HPDE6-E6E7 (cell line): ENCODE results near the gene CREB5.
"Not testable (repeated sequence)": the region's sequence is repeated elsewhere in the genome, so short reads cannot be mapped to it uniquely, and the experiment has no call there.

Experiments
- DNase-seq: peaks from one replicate; pipeline ENCODE4 v3.0.0; 2011; ENCODE audit warnings: missing footprints; ENCODE audit errors: extremely low spot score

Gene CREB5

GRCh38 chr7:28411876-28412662 lies at the start of gene CREB5:
Gene CREB5 (plus strand): TSS chr7:28412518. CDS start chr7:28412915, 397 bp downstream.
- no peak for DNase-seq

GRCh38 chr7:28362812-28363211 lies 49.5 kb upstream of the CREB5 start:
- DNase-seq = no peak

DNA sequence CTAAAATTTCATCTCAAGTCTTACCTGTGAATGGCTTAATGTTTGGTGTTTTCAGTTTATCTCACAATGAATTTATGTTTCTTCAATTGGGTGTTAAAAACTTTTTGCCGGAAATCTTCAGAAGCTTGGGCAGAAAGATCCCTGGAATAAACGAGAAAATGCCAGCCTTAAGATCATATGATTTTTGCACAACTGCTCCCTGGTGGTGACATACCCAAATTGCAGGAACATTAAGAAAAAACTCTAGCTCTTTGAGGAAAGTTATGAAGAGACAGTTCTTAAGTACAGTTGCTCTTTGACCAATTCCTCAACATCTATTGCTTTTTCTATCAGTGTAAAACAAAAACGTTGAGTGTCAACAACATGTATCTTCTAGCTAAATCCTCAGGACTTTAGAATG lies 48.2 kb upstream of the CREB5 start:
- no peak for DNase-seq

- DNase-seq = no peak
Measured at GRCh38 chr7:28369523-28369922, 42.8 kb upstream of the CREB5 start.

- DNase-seq = no peak
Measured at GRCh38 chr7:28371846-28372245, 40.5 kb upstream of the CREB5 start.

DNA sequence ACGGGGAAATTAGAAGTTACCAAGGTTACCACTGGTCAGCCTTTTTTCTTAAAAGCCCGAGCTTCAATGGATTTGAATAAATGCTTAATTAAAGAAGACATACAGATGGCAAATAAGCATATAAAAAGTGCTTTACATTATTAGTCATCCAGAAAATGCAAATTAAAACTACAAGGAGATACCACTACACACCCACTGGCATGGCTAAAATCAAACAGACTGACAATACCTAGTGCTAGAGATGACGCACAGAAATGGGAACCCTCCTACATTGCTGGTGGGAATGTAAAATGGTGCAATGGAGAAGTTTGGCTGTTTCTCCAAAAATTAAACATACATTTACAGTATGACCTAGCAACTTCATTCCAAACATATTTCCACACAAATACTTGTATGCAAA lies 38.3 kb upstream of the CREB5 start:
- DNase-seq = no peak

DNA sequence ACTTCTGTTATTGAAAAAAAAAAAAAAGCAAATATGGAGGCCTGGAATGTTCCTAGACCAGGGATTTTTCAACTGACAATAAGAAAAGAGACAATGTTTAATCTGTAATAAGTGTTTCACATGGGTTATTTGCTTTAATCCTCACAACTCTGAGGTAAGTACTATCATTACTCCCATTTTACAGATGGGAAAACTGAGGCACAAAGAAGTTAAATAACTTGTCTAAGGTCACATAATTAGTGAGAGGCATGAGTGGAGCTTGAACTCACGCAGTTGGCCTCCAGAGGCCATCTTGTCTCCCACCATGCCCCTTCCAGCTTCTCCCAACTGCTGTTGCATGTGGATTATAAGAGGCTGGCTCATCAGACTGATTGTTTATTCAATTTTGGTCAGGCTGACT lies 36.6 kb upstream of the CREB5 start:
- no peak for DNase-seq

DNA sequence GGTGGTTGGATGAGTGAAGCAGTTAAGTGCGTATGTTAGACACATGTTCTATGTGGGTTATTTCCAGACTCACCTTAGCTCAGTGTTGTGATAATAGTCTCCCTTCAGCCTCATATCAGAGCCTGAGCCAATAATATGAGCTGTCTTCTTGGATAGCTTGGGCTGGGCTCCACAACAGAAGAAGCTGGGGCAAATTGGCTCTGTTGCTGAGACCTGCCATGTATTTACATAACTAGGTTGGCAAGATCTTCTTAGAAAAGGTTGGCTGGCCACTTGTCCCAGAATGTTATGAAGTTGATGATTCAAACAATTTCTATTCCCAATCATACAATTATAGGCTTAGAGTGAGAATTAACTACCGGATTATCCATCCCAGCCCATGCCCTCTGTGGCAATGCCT lies 35.7 kb upstream of the CREB5 start:
- no peak for DNase-seq

DNA sequence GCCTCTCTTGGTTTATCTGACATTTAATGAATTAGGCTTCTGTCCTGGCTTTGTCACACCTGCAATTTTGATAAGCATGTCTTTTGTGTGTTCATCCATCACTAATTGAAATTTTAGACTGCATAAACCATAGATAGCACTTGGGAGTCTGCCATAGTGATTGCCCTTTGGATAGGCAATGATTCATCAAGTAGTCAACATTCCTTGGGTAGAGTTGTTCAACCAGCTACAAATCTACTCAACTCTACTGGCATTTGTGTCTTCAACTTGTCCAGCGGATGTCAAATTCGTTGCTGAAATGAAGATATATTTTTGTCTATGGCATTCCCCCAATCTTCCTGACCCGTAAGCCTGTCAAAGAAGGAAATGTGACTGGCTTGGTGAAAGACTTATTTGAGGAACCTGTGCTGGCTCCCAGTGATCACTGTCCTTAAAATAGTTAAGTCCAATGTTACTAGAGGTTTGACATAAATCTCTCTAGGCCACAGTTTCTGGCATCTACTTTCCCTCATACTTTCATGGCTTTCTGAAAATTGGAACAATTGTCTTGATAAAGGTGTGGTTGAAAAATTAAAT lies 33.7 kb upstream of the CREB5 start:
- peak; percentile 17 for DNase-seq

- DNase-seq = no peak
Measured at GRCh38 chr7:28381466-28381865, 30.9 kb upstream of the CREB5 start.

GRCh38 chr7:28382144-28382543 lies 30.2 kb upstream of the CREB5 start:
- DNase-seq = no peak

DNA sequence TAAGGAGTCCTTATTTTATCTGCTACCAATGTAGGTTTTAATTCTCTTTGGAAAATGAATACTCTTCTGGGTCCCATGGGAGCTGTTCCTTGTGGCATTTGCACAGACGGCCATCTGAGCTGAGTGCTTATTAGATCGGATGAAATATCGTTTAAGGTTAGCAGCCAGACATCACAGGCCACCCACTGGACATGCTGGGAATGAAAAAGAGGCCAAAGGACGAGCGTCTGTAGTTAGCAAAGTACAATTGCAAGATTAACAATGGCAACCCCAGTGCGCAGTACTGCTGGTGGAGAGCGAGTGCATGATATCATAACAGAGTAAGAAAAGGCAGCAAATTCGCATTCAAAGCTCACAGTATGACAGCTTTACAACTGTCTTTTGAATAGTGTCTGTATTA lies 28.3 kb upstream of the CREB5 start:
- no peak for DNase-seq

DNA sequence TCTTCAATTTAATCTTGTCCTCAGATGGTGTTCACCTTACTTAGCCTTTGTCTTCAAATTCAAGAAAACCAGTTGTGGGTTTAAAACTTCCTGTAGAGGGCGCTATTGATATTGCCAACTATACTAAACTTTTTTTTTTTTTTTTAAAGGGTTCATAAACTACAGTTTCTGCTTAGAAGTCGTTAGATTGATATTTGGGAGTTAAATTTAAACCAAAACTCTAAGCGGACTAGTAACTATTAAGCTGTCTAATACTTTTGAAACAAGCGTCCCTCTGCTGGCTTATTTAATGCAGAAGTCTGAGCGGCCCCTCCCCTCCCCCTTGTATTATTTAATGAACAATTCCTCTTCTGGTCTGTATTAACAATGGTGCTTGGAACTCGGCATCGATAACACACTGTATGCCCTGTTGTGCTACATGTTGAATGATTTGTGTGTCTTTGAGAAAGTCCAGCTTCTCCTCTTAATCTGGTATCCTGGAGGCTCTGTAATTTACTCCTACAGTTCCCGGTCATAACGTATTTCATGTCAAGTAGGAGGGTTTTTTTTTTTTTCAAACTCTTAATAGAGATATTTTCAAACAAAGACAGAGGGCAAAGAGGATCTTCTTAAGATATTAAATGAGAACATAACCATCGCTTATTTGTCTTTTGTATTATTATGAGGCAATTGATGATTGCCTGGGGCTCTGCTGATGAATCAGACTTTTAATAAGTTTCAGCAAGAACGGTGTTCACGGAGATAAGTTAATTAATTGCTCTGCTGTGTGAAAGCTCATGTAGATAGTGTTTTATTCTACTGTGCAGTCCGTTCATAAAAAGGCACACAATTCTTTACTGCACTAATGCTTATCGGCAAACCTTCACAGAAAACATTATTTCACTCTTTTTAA lies 22.6 kb upstream of the CREB5 start:
- DNase-seq = no peak

DNA sequence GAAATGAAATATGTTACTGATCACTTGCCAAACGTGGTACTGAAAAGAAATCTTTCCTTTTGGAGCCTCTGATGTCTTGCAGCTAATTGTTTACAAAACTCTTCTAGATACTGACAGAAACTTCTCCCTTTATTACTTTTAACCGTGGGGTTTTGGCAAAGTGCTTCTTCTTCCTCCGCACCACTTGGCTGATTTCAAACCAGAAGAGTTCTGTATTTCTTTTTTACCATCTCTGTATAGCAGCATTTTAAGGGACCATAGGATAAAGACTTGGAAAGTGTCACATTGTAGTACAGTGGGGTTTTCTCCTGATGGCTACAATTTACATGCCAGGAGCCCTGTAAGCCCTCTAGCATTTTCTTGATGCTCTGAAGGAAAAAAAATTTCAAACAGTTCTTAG lies 21.9 kb upstream of the CREB5 start:
- DNase-seq = no peak

GRCh38 chr7:28392289-28392688 lies 20.0 kb upstream of the CREB5 start:
- no peak for DNase-seq

- DNase-seq = no peak
Measured at GRCh38 chr7:28395404-28395803, 16.9 kb upstream of the CREB5 start.

GRCh38 chr7:28395831-28396230 lies 16.5 kb upstream of the CREB5 start:
- DNase-seq = no peak

GRCh38 chr7:28397141-28397540 lies 15.2 kb upstream of the CREB5 start:
- DNase-seq = no peak

GRCh38 chr7:28400838-28401360 lies 11.4 kb upstream of the CREB5 start:
- no peak for DNase-seq

- not testable (repeated sequence) for DNase-seq
Measured at GRCh38 chr7:28401567-28401966, 10.8 kb upstream of the CREB5 start.

GRCh38 chr7:28405662-28406061 lies 6.7 kb upstream of the CREB5 start:
- DNase-seq = no peak

DNA sequence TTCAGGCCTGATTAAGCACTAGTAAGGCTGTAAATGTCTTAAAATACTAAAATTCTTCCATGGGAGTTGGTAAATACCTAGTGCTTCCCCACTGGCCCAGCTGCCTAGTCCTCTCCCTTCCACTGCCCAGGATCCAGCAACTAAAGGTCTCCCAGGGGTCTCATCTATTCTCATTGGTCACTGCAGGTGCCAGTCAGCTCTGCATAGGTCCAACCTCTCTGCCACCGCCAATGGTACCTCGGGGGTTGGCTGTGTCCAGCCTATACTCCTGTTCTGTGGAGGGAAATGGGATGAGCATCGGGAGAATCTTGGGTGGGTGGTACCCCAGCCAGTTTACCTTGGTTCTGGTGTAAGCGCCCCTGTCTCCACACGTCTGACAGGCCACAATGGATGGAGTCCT lies 6.1 kb upstream of the CREB5 start:
- DNase-seq = no peak
